ENCODE results near the gene TAF7L.

- TF ChIP-seq POLR2A (IDR thresholded peaks at IDR 0.05; ENCODE audit: low read depth, low read length) (no peak), CTCF (IDR thresholded peaks at IDR 0.05; ENCODE audit: extremely low read depth in 1 of 2, insufficient read depth in 1 of 2, low read depth in 1 of 2, low read length in 2 of 2) (no peak), EZH2 (IDR thresholded peaks at IDR 0.05; ENCODE audit: borderline replicate concordance, low read depth, low read length, severe bottlenecking) (no peak), MYC (IDR thresholded peaks at IDR 0.05; ENCODE audit: low read depth, low read length) (no peak), POLR2AphosphoS5 (IDR thresholded peaks at IDR 0.05; ENCODE audit: insufficient read depth, low read depth, low read length) (no peak), JUN (IDR thresholded peaks at IDR 0.05; ENCODE audit: borderline replicate concordance, insufficient read depth, insufficient read length, low read depth) (no peak), FOS (IDR thresholded peaks at IDR 0.05; ENCODE audit: borderline replicate concordance, insufficient read depth, low read length) (no peak), MAX (IDR thresholded peaks at IDR 0.05; ENCODE audit: insufficient read depth, insufficient read length) (no peak)
Observed at GRCh38 chrX:101262590-101262989, 28.5 kb downstream of the TAF7L start.

Data from endothelial cell of umbilical vein (primary cell).